GM18870 (cell line): ENCODE data around the gene CIDEC.
"Not testable (repeated sequence)": the region's sequence is repeated elsewhere in the genome, so short reads cannot be mapped to it uniquely, and the experiment has no call there.

Experiments
- ATAC-seq: cut with Tn5 transposase; IDR thresholded peaks from one replicate; pipeline ENCODE4 v1.9.1; 2021; ENCODE audit warnings: moderate library complexity; ENCODE audit not compliant: unreplicated experiment

The CIDEC gene

GRCh38 chr3:9902372-9903237, 22.6 kb upstream of the CIDEC start, which contains the start of gene IL17RE:
Gene IL17RE, plus strand, starts transcription at chr3:9902848. Its CDS starts 85 bp downstream, at chr3:9902933.
- ATAC-seq = no peak

- no peak for ATAC-seq
Measured at GRCh38 chr3:9901967-9902366, 21.9 kb upstream of the CIDEC start.

- ATAC-seq = not testable (repeated sequence)
Measured at GRCh38 chr3:9900965-9901415, 20.9 kb upstream of the CIDEC start.

GRCh38 chr3:9899289-9899791, 19.3 kb upstream of the CIDEC start:
- ATAC-seq = no peak

- no peak for ATAC-seq
Measured at GRCh38 chr3:9898467-9899241, 18.6 kb upstream of the CIDEC start.

GRCh38 chr3:9897408-9898372, 17.6 kb upstream of the CIDEC start:
- no peak for ATAC-seq

GRCh38 chr3:9896755-9897407, 16.8 kb upstream of the CIDEC start:
- not testable (repeated sequence) for ATAC-seq

GRCh38 chr3:9895715-9896114, 15.7 kb upstream of the CIDEC start:
- not testable (repeated sequence) for ATAC-seq

GRCh38 chr3:9893739-9894138, 13.7 kb upstream of the CIDEC start:
- no peak for ATAC-seq

- no peak for ATAC-seq
Measured at GRCh38 chr3:9891072-9891622, 11.1 kb upstream of the CIDEC start.

- ATAC-seq = peak; percentile 52
Measured at GRCh38 chr3:9890249-9891071, 10.4 kb upstream of the CIDEC start, which contains the start of gene JAGN1. Gene JAGN1, plus strand, starts transcription at chr3:9890610. Its CDS starts 113 bp downstream, at chr3:9890723.

- no peak for ATAC-seq
Measured at GRCh38 chr3:9889405-9889804, 9.4 kb upstream of the CIDEC start.

- ATAC-seq = no peak
Measured at GRCh38 chr3:9888540-9888939, 8.5 kb upstream of the CIDEC start.

GRCh38 chr3:9887480-9887879, 7.4 kb upstream of the CIDEC start:
- no peak for ATAC-seq

- ATAC-seq = no peak
Measured at GRCh38 chr3:9886328-9886727, 6.3 kb upstream of the CIDEC start.

- no peak for ATAC-seq
Measured at GRCh38 chr3:9884555-9885165, 4.6 kb upstream of the CIDEC start.

- no peak for ATAC-seq
Measured at GRCh38 chr3:9883706-9884554, 3.9 kb upstream of the CIDEC start.
